Measurements from ENCODE around the gene THPO. TPM values are rescaled to one million over a fixed set of nuclear protein-coding genes. Genes with fewer than 3 reads are reported as not detected.
A peak's percentile ranks its signal among the peaks of the same experiment; 100 is the strongest.

Gene THPO
- total and polyA plus RNA-seq, 9 of the 15 experiments (the other 6 are each of a cell fraction or from before 2014, with no cell fraction given) = 0.11 to 1.1 (median 0.35) TPM; not detected in 1

- DNase-seq (ENCODE audit: extremely low read depth in 1 of 4, low spot score in 3 of 4) = peak in 1 of 4 experiments; percentile 17
- peaks cover 98% of the 10 kb centered on the region for H3K36me3 ChIP-seq (ENCODE audit: control insufficient read depth, insufficient read depth, low read length)
- H3K9me3 ChIP-seq (replicated peaks; ENCODE audit: control insufficient read depth, insufficient read depth, low read depth, low read length) = no peaks in the 10 kb centered on the region
- BruUV-seq (replicated peaks) = TSS peak; percentile 4
- ATAC-seq = no peak
- FAIRE-seq = no peak
- ChIA-PET CTCF (ENCODE audit: low intra/inter-chr PET ratio) (no interaction called here), POLR2A (interaction anchor here (0.6 to 2.8 kb wide), 5 partner anchors 8 to 11 kb away, joined by 3 to 24 read pairs (median 4); partner anchors contain the start of gene FAM131A)
- H3K27ac ChIP-seq (ENCODE audit: extremely low read depth, low read depth, low read length) = no peak overlapping the region
- in situ Hi-C loops (cut with MboI) (no loop called here), intact Hi-C loops (cut with micrococcal nuclease) (no loop called here)
- peak; percentile 11; the same call in 1 of the 2 replicates for TF ChIP-seq POLR2AphosphoS5 (IDR thresholded peaks at IDR 0.05; ENCODE audit: control insufficient read depth, insufficient read depth, low read depth, low read length)
- TF ChIP-seq POLR2G (IDR thresholded peaks at IDR 0.05; ENCODE audit: low read depth, low read length) = peak; percentile 55
- no peak for TF ChIP-seq DPF2 (IDR thresholded peaks at IDR 0.05)
- TF ChIP-seq HDAC8 (tag; IDR thresholded peaks at IDR 0.05) = no peak
- TF ChIP-seq POLR2AphosphoS2 (IDR thresholded peaks at IDR 0.05; ENCODE audit: low read length) = no peak
- TF ChIP-seq MCM7 (IDR thresholded peaks at IDR 0.05) = no peak
- TF ChIP-seq RBM22 (IDR thresholded peaks at IDR 0.05; ENCODE audit: low read depth, low read length, poor library complexity, severe bottlenecking) = peak; percentile 28
- TF ChIP-seq ZNF561 (CRISPR knock-in tag; conservative IDR thresholded peaks at IDR 0.05) = no peak
- TF ChIP-seq SMARCB1 (IDR thresholded peaks at IDR 0.05; ENCODE audit: insufficient read length, low read depth) = no peak
- TF ChIP-seq ESRRB (CRISPR knock-in tag; IDR thresholded peaks at IDR 0.05; ENCODE audit: borderline replicate concordance) = no peak
- no peak for TF ChIP-seq ARID1B (IDR thresholded peaks at IDR 0.05)
- peaks cover 14% of the 10 kb centered on the region for H4K20me1 ChIP-seq (replicated peaks; ENCODE audit: control insufficient read depth, insufficient read depth, low read length)
- 98% methylated on average over 14 of the region's 21 CpGs for WGBS (ENCODE audit: insufficient coverage, low coverage, missing lambda C conversion rate)
- peaks cover 36% of the 10 kb centered on the region; the same call in 2 of the 3 replicates for H3K79me2 ChIP-seq (ENCODE audit: control insufficient read depth, insufficient read depth, low read length)
- no peak overlapping the region for H3K4me3 ChIP-seq
- no peak overlapping the region for H3K4me2 ChIP-seq (ENCODE audit: insufficient read depth, low read length)
- no peaks in the 10 kb centered on the region for H3K9me1 ChIP-seq (ENCODE audit: control insufficient read depth, insufficient read depth, low read length)
- peaks cover 3 to 6% of the 10 kb centered on the region in 2 experiments; a peak in 4 of 5 replicates for H3K4me1 ChIP-seq (replicated peaks in 1 of 2; ENCODE audit: control insufficient read depth in 2 of 2, insufficient read depth in 2 of 2, low read length in 2 of 2)
- 0 out of 4 replicates have a peak overlapping the region, but pooled peaks of 1 of the 2 experiments have one; percentile 19 for H3K9ac ChIP-seq (ENCODE audit: insufficient read depth in 1 of 2, low read depth in 2 of 2, low read length in 2 of 2)
- H3K27me3 ChIP-seq (ENCODE audit: control insufficient read depth in 2 of 2, insufficient read depth in 2 of 2, low read length in 2 of 2) = no peaks in the 10 kb centered on the region
- no peak overlapping the region for H2AFZ ChIP-seq (ENCODE audit: low read depth, low read length)
Measured at GRCh38 chr3:184327171-184327570, 50.8 kb downstream of the THPO start.

All from K562 (cell line).